Trophoblast cell (in vitro differentiated cells and primary cell): ENCODE measurements around the gene MACROH2A1.
A peak's percentile ranks its signal among the peaks of the same experiment; 100 is the strongest.

ENCODE experiments used
- DNase-seq, 2 donors: peaks; one replicate each; pipeline ENCODE4 v3.0.0-alpha.2; 2016
- H2AFZ ChIP-seq: 2 replicates; pipeline ENCODE4 v1.6.1; 2013; ENCODE audit warnings: low read length, moderate library complexity, mild to moderate bottlenecking; ENCODE audit not compliant: insufficient read depth, poor library complexity
- H2AK5ac ChIP-seq: 2 replicates; pipeline ENCODE4 v1.6.1; 2013; ENCODE audit warnings: mild to moderate bottlenecking, low read length
- H2BK120ac ChIP-seq: 2 replicates; pipeline ENCODE4 v1.6.1; 2013; ENCODE audit warnings: low read length, mild to moderate bottlenecking, moderate library complexity; ENCODE audit not compliant: insufficient read depth, poor library complexity
- H2BK12ac ChIP-seq: 2 replicates; pipeline ENCODE4 v1.6.1; 2013; ENCODE audit warnings: mild to moderate bottlenecking, low read length, moderate library complexity
- H2BK5ac ChIP-seq: 2 replicates; pipeline ENCODE4 v1.6.1; 2013; ENCODE audit warnings: low read length, low read depth, moderate library complexity, mild to moderate bottlenecking; ENCODE audit not compliant: poor library complexity
- H3K14ac ChIP-seq: 2 replicates; pipeline ENCODE4 v1.6.1; 2013; ENCODE audit warnings: mild to moderate bottlenecking, low read length
- H3K18ac ChIP-seq: 2 replicates; pipeline ENCODE4 v1.6.1; 2013; ENCODE audit warnings: mild to moderate bottlenecking, low read length
- H3K23ac ChIP-seq: 2 replicates; pipeline ENCODE4 v1.6.1; 2013; ENCODE audit warnings: low read length
- H3K27ac ChIP-seq: 2 replicates; pipeline ENCODE4 v1.5.1; 2013; ENCODE audit warnings: low read depth, mild to moderate bottlenecking, inconsistent platforms, low read length, moderate library complexity
- H3K27me3 ChIP-seq: 2 replicates; pipeline ENCODE4 v1.6.1; 2013; ENCODE audit warnings: inconsistent platforms, mild to moderate bottlenecking, low read length, moderate library complexity; ENCODE audit not compliant: insufficient read depth
- H3K36me3 ChIP-seq, 2 experiments: 1 replicate in 1 of 2; 2 replicates in 1 of 2; pipeline ENCODE4 v1.6.1; 2013; ENCODE audit warnings: low read length in 2 of 2, mild to moderate bottlenecking in 2 of 2, moderate library complexity in 1 of 2; ENCODE audit not compliant: insufficient read depth in 2 of 2, control insufficient read depth in 1 of 2
- H3K4ac ChIP-seq: 2 replicates; pipeline ENCODE4 v1.6.1; 2013; ENCODE audit warnings: low read depth, mild to moderate bottlenecking, low read length, moderate library complexity
- H3K4me1 ChIP-seq, 2 experiments: 1 replicate in 1 of 2; 2 replicates in 1 of 2; pipeline ENCODE4 v1.6.1; 2013; ENCODE audit warnings: low read length in 2 of 2, mild to moderate bottlenecking in 2 of 2, moderate library complexity in 1 of 2; ENCODE audit not compliant: insufficient read depth in 2 of 2, control insufficient read depth in 1 of 2
- H3K4me2 ChIP-seq: 2 replicates; pipeline ENCODE4 v1.6.1; 2013; ENCODE audit warnings: inconsistent platforms, mild to moderate bottlenecking, low read length, moderate library complexity
- H3K4me3 ChIP-seq: 2 replicates; pipeline ENCODE4 v1.5.1; 2013; ENCODE audit warnings: mild to moderate bottlenecking, low read depth, low read length, inconsistent platforms
- H3K79me1 ChIP-seq: one replicate; pipeline ENCODE4 v1.6.1; 2013; ENCODE audit warnings: low read length
- H3K79me2 ChIP-seq: 2 replicates; pipeline ENCODE4 v1.6.1; 2013; ENCODE audit warnings: low read length, mild to moderate bottlenecking; ENCODE audit not compliant: control insufficient read depth, insufficient read depth, poor library complexity
- H3K9ac ChIP-seq: 2 replicates; pipeline ENCODE4 v1.6.1; 2013; ENCODE audit warnings: mild to moderate bottlenecking, low read length
- H3K9me3 ChIP-seq: 2 replicates; pipeline ENCODE4 v1.6.1; 2013; ENCODE audit warnings: low read depth, mild to moderate bottlenecking, control low read depth, inconsistent platforms, low read length; ENCODE audit not compliant: insufficient read depth
- H4K12ac ChIP-seq: 2 replicates; pipeline ENCODE4 v1.6.1; 2013; ENCODE audit warnings: low read depth, mild to moderate bottlenecking, low read length, moderate library complexity
- H4K8ac ChIP-seq: 2 replicates; pipeline ENCODE4 v1.6.1; 2013; ENCODE audit warnings: low read depth, mild to moderate bottlenecking, low read length, moderate library complexity
- H4K91ac ChIP-seq: one replicate; pipeline ENCODE4 v1.6.1; 2013; ENCODE audit warnings: low read depth, mild to moderate bottlenecking, low read length, moderate library complexity
- WGBS: extraction: QIAGEN DNeasy Blood & Tissue Kit; methylation state at CpG from one replicate; pipeline ENCODE4 v1.1.7; 2013; ENCODE audit warnings: missing lambda C conversion rate; ENCODE audit not compliant: insufficient read length, insufficient coverage; ENCODE audit errors: extremely low coverage; 5-methylcytosine and 5-hydroxymethylcytosine counted together

The MACROH2A1 gene

GRCh38 chr5:135391869-135392255 lies 7.2 kb downstream of the MACROH2A1 start:
- peak overlapping the region; percentile 52 for H2BK120ac ChIP-seq
- no peak overlapping the region for H3K4me3 ChIP-seq
- H3K79me2 ChIP-seq = peaks cover 9% of the 10 kb centered on the region
- peak overlapping the region; percentile 67 for H4K91ac ChIP-seq
- peaks cover 19 to 30% of the 10 kb centered on the region in 2 experiments for H3K4me1 ChIP-seq
- H3K79me1 ChIP-seq = peaks cover 11% of the 10 kb centered on the region
- WGBS = no CpG with 5 or more reads among the region's 2 CpGs
- peak overlapping the region; percentile 23 for H2BK12ac ChIP-seq
- H3K14ac ChIP-seq = peak overlapping the region; percentile 26
- H3K4me2 ChIP-seq = no peak overlapping the region
- H3K9me3 ChIP-seq = no peaks in the 10 kb centered on the region
- H3K23ac ChIP-seq = no peak overlapping the region
- no peak overlapping the region for H2AFZ ChIP-seq
- peak overlapping the region; percentile 44 for H3K4ac ChIP-seq
- H3K27me3 ChIP-seq = no peaks in the 10 kb centered on the region
- DNase-seq = no peak
- peak overlapping the region; percentile 78 for H3K27ac ChIP-seq
- peak overlapping the region; percentile 11 for H2AK5ac ChIP-seq
- peak overlapping the region; percentile 40 for H4K8ac ChIP-seq
- peak overlapping the region; percentile 81 for H3K18ac ChIP-seq
- H2BK5ac ChIP-seq = peak overlapping the region; percentile 71
- H4K12ac ChIP-seq = no peak overlapping the region
- H3K9ac ChIP-seq = no peak overlapping the region
- peaks cover 12 to 23% of the 10 kb centered on the region in 2 experiments for H3K36me3 ChIP-seq

GRCh38 chr5:135391116-135391868 lies 7.7 kb downstream of the MACROH2A1 start:
- Histone ChIP-seq H3K79me1 (peaks cover 10% of the 10 kb centered on the region), H2BK12ac (peak overlapping the region; percentile 23), H3K18ac (peak overlapping the region; percentile 81), H3K27ac (peak overlapping the region; percentile 78), H2AK5ac (peak overlapping the region; percentile 27), H3K4me3 (no peak overlapping the region), H4K12ac (no peak overlapping the region), H3K23ac (no peak overlapping the region), H3K4me2 (no peak overlapping the region), H3K14ac (peak overlapping the region; percentile 26), H3K27me3 (no peaks in the 10 kb centered on the region), H3K4ac (peak overlapping the region; percentile 44), H3K4me1 (peaks cover 19 to 25% of the 10 kb centered on the region in 2 experiments), H2AFZ (no peak overlapping the region), H2BK5ac (peak overlapping the region; percentile 71), H3K79me2 (peaks cover 7% of the 10 kb centered on the region), H4K91ac (peak overlapping the region; percentile 67), H3K9me3 (no peaks in the 10 kb centered on the region), H2BK120ac (peak overlapping the region; percentile 52), H3K36me3 (peaks cover 18 to 29% of the 10 kb centered on the region in 2 experiments), H3K9ac (no peak overlapping the region), H4K8ac (peak overlapping the region; percentile 40)
- DNase-seq = no peak
- WGBS = no CpG with 5 or more reads among the region's 6 CpGs

GRCh38 chr5:135388860-135389435 lies 10.1 kb downstream of the MACROH2A1 start:
- H4K8ac ChIP-seq = no peak overlapping the region
- peaks cover 10% of the 10 kb centered on the region for H3K79me1 ChIP-seq
- no peaks in the 10 kb centered on the region for H3K27me3 ChIP-seq
- no peak overlapping the region for H3K18ac ChIP-seq
- H3K27ac ChIP-seq = no peak overlapping the region
- H3K14ac ChIP-seq = no peak overlapping the region
- H3K4me2 ChIP-seq = no peak overlapping the region
- H3K4me3 ChIP-seq = no peak overlapping the region
- DNase-seq = peak; percentile 71 to 74
- H2AFZ ChIP-seq = no peak overlapping the region
- peaks cover 34 to 52% of the 10 kb centered on the region in 2 experiments for H3K36me3 ChIP-seq
- no peak overlapping the region for H2BK120ac ChIP-seq
- no peak overlapping the region for H3K4ac ChIP-seq
- no peak overlapping the region for H2BK12ac ChIP-seq
- no peak overlapping the region for H3K9ac ChIP-seq
- WGBS = no CpG with 5 or more reads among the region's 16 CpGs
- H4K91ac ChIP-seq = no peak overlapping the region
- H3K79me2 ChIP-seq = peaks cover 6% of the 10 kb centered on the region
- peaks cover 19 to 22% of the 10 kb centered on the region in 2 experiments for H3K4me1 ChIP-seq
- no peaks in the 10 kb centered on the region for H3K9me3 ChIP-seq
- no peak overlapping the region for H4K12ac ChIP-seq
- no peak overlapping the region for H3K23ac ChIP-seq
- H2BK5ac ChIP-seq = no peak overlapping the region
- no peak overlapping the region for H2AK5ac ChIP-seq

GRCh38 chr5:135387629-135387960 lies 11.4 kb downstream of the MACROH2A1 start:
- no peak overlapping the region for H4K12ac ChIP-seq
- no peak for DNase-seq
- H3K14ac ChIP-seq = no peak overlapping the region
- H3K27ac ChIP-seq = no peak overlapping the region
- no peak overlapping the region for H3K23ac ChIP-seq
- peaks cover 10% of the 10 kb centered on the region for H3K79me1 ChIP-seq
- no peak overlapping the region for H3K4me2 ChIP-seq
- no peak overlapping the region for H3K9ac ChIP-seq
- no peaks in the 10 kb centered on the region for H3K9me3 ChIP-seq
- H3K4me3 ChIP-seq = no peak overlapping the region
- no peak overlapping the region for H2BK120ac ChIP-seq
- H2BK12ac ChIP-seq = no peak overlapping the region
- no peak overlapping the region for H2AFZ ChIP-seq
- peaks cover 15 to 21% of the 10 kb centered on the region in 2 experiments for H3K4me1 ChIP-seq
- H4K91ac ChIP-seq = no peak overlapping the region
- peaks cover 6% of the 10 kb centered on the region for H3K79me2 ChIP-seq
- H3K36me3 ChIP-seq = peaks cover 37 to 56% of the 10 kb centered on the region in 2 experiments
- no peak overlapping the region for H3K18ac ChIP-seq
- H2BK5ac ChIP-seq = no peak overlapping the region
- H3K27me3 ChIP-seq = no peaks in the 10 kb centered on the region
- no peak overlapping the region for H3K4ac ChIP-seq
- H2AK5ac ChIP-seq = no peak overlapping the region
- no peak overlapping the region for H4K8ac ChIP-seq
